DND-41 (cell line): Measurements from ENCODE around the gene THOC6.

Experiments
- EZH2 ChIP-seq: IDR thresholded peaks from 3 replicates; pipeline ENCODE4 v1.6.1; 2012; ENCODE audit warnings: borderline replicate concordance, low read depth, mild to moderate bottlenecking, moderate library complexity, low read length, inconsistent platforms; ENCODE audit not compliant: severe bottlenecking
- TF ChIP-seq, protein P1 (sequence below): IDR thresholded peaks from 2 replicates; pipeline ENCODE4 v1.5.1; 2012; ENCODE audit warnings: borderline replicate concordance, low read length, moderate library complexity, mild to moderate bottlenecking; ENCODE audit not compliant: poor library complexity, severe bottlenecking; ENCODE audit errors: extremely low read depth

DNA sequence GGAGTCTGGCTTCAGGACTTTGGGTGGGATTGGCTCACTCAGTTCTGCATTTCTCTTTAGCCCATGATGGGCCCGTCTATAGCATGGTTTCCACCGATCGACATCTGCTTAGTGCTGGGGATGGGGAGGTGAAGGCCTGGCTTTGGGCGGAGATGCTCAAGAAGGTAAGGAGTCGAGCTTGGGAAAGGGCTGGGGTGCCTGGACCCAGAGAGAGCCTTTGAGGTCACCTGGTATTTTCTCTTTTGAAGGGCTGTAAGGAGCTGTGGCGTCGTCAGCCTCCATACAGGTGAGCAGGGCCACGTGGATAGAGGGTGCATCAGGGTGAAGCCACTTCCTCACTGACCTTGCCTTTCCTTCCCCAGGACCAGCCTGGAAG lies 2.2 kb downstream of the THOC6 start:
- TF ChIP-seq, protein P1, sequence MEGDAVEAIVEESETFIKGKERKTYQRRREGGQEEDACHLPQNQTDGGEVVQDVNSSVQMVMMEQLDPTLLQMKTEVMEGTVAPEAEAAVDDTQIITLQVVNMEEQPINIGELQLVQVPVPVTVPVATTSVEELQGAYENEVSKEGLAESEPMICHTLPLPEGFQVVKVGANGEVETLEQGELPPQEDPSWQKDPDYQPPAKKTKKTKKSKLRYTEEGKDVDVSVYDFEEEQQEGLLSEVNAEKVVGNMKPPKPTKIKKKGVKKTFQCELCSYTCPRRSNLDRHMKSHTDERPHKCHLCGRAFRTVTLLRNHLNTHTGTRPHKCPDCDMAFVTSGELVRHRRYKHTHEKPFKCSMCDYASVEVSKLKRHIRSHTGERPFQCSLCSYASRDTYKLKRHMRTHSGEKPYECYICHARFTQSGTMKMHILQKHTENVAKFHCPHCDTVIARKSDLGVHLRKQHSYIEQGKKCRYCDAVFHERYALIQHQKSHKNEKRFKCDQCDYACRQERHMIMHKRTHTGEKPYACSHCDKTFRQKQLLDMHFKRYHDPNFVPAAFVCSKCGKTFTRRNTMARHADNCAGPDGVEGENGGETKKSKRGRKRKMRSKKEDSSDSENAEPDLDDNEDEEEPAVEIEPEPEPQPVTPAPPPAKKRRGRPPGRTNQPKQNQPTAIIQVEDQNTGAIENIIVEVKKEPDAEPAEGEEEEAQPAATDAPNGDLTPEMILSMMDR, result no peak
- no peak for TF ChIP-seq EZH2
